GM21515 (cell line): ENCODE data around the gene DHRS7C.
"Not testable (repeated sequence)": the region's sequence is repeated elsewhere in the genome, so short reads cannot be mapped to it uniquely, and the experiment has no call there.

Experiments used
- ATAC-seq: cut with Tn5 transposase; IDR thresholded peaks from one replicate; pipeline ENCODE4 v1.9.1; 2021; ENCODE audit not compliant: unreplicated experiment

The DHRS7C gene

GRCh38 chr17:9810100-9810949 lies 18.9 kb upstream of the DHRS7C start:
- ATAC-seq: no peak

DNA sequence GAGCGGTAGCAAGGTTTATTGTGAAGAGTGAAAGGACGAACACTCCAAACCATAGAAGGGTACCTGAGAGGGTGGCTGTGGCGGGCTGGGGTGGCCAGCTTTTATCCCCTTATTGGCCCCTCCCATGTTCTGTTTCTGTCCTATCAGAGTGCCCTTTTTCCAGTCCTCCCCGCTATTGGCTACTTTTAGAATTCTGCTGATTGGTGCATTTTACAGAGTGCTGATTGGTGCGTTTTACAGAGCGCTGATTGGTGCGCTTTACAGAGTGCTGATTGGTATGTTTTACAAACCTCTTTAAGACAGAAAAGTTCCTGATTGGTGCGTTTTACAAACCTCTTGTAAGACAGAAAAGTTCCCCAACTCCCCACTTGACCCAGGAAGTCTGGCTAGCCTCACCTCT lies 18.0 kb upstream of the DHRS7C start:
- ATAC-seq: no peak

- ATAC-seq: no peak
Observed at GRCh38 chr17:9806699-9807098, 15.3 kb upstream of the DHRS7C start.

DNA sequence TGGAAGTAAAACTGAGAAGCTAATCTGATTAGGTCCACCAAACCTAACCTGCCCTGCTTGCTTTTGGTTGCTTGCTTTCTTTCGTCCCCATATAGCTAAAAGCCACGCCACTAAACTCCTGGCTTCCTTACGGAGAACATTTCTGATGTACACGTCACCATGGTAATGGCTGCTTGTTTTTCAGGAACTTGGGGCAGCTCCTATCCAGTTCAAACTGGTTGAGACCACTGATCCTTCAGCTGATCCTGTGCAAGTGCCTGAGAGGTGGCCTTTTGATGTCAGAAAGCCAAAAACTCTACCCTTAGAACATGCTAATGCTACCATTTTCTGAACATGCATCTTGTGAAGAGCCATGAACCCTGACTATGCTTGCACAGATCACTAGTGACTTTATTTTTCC lies 14.4 kb upstream of the DHRS7C start:
- no peak for ATAC-seq

- no peak for ATAC-seq
Observed at GRCh38 chr17:9802697-9803096, 11.3 kb upstream of the DHRS7C start.

- ATAC-seq: no peak
Observed at GRCh38 chr17:9802294-9802693, 10.9 kb upstream of the DHRS7C start.

DNA sequence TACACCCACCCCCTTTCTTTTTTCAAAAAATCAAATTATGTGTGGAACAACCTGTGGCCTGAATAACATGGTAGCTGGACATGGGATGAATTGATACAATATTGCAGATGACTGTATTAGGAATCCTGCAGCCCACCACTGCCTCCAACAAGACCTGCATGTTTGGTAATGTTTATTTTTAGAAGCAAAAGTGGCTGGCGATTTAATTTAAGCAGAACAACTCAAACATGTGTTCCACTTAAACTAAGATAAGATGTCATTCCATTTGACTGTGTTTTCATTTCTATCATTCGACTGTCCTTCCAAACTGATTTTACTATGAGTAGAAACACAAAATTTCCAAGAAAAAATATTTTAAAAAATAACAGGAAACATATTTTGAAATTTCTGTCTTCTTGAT lies 10.1 kb upstream of the DHRS7C start:
- ATAC-seq: no peak

DNA sequence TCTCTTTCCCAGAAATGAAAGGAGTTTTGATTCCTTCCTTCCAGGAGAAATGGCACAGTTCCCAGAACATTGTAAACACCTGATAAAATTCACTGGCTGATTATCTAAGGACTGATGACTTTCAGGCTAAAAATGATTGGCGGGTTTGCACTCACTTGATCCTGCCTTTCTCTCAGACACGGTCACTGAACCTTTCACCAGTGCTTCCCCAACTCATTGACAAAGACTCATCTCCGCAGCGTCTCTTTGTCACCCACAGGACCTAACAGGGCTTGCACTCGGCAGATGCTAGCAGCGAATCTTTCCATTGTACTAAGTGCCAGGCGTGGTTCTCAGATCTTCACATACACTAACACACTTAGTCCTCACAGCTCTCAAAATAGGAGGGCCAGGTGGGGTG lies 7.3 kb upstream of the DHRS7C start:
- no peak for ATAC-seq

DNA sequence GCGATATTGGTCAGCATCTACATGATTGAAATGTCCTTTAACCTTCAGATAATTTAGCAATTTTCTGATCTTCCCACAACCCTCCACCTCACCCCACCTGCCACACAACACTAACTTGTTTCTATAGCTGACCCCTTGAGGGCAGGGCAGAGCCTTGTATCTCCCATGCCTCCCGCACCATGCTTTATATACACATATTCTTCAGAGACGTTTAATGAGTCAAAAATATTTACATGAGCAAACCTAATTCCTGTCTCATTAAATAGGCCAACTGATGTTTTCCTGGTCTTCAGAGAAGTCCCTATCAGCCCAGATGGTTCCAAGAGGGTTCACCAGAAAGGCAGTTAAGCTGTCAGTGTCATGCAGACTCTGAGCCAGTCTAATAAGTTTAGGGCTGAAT lies 6.6 kb upstream of the DHRS7C start:
- ATAC-seq: no peak

- ATAC-seq: no peak
Observed at GRCh38 chr17:9792181-9792840, 919 bp upstream of the DHRS7C start.

DNA sequence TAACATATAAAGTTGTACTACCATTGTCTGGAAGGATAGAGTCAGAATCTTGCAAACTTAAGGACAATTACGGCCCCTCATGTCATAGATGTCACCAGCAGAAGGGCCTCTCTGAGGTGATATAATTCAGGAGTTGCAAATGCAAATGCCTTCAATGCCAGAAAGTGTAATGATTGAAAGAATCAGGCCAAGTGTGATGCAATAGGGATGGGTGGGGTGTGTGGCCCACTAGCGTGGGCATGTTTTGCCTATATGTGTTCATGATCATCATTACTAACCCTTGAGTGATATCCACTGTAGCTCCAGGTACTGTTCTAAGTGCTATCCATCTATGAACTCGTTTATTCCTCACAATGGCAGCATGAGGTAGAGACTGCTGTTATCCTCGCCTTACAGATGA lies 1.1 kb downstream of the DHRS7C start:
- no peak for ATAC-seq

- no peak for ATAC-seq
Observed at GRCh38 chr17:9788601-9789000, 2.8 kb downstream of the DHRS7C start.

DNA sequence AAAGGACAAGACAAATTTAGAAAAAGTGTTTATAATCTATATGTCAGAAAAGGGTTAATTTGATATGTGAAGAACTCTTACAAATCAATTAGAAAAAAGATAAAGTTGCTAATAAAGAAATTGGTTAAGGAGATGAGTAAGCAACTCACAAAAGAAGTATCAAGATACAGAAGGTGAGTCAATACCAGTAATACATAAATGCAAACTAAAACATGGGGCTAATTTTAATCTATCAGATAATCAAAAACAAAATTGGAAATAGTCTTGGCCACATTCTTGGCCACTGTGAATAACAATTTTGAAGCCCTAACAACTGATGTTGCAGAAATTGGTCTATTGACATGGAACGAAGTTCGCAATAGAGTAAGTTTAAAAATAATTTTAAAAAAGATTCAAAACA lies 6.8 kb downstream of the DHRS7C start:
- no peak for ATAC-seq

GRCh38 chr17:9783465-9783864 lies 7.9 kb downstream of the DHRS7C start:
- not testable (repeated sequence) for ATAC-seq

DNA sequence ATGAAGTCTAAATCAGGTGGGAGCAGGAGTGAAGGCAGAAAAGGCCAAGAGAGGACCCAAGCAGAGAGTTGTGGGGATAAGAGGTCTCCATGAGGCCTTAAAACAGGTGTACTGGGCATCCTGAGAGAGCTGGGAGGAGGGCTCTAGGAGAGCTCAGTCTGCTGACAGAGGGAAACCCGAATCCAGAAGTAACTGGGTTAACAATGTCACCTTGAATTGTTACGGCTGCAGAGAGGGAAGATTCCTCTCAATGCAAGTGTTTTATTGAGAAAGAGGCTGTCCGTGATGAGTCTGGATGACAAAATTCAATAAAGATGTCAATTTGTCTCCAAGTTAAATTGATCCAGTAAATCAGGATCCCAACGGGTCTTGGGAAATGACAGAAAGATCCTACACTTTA lies 8.3 kb downstream of the DHRS7C start:
- no peak for ATAC-seq

- no peak for ATAC-seq
Observed at GRCh38 chr17:9780552-9780951, 10.8 kb downstream of the DHRS7C start.

DNA sequence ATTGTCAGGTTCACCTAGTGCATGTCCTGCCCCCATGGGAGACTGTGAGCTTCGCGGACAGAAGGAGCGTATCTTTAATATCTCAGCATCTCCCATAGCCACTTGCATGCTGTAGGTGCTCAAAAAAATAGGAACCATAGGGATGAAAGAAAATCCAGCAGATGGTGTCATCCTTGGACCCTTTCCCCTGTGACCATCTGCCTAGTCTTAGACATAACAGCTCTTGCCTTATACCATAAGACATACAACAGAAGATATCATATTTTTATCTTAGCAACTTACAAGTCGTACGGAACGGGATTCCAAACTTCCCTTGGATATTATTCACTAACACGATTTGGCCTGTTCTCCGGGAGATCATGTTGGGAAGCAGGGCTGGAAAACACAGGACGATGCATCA lies 14.5 kb downstream of the DHRS7C start:
- ATAC-seq: no peak

- no peak for ATAC-seq
Observed at GRCh38 chr17:9772658-9773057, 18.7 kb downstream of the DHRS7C start.

DNA sequence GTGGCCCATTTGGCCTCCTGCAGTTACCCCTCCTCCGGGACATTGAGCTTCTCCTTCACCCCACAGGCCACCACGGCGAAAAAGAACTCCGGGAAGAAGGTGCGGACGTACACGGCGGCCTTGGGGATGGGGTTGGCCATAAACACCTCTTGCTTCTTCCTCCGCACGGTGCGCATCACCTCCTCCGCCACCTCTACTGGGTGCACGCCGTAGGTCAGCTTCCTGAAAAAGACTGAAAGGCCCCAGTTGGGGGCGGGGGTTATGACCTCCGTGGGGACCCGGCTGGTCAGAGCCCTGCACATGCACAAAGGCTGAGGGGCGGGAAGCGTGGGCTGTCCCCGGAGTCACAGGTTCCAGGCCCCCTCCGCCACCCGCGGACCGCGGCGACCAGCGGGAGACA lies 19.9 kb downstream of the DHRS7C start:
- ATAC-seq: no peak

DNA sequence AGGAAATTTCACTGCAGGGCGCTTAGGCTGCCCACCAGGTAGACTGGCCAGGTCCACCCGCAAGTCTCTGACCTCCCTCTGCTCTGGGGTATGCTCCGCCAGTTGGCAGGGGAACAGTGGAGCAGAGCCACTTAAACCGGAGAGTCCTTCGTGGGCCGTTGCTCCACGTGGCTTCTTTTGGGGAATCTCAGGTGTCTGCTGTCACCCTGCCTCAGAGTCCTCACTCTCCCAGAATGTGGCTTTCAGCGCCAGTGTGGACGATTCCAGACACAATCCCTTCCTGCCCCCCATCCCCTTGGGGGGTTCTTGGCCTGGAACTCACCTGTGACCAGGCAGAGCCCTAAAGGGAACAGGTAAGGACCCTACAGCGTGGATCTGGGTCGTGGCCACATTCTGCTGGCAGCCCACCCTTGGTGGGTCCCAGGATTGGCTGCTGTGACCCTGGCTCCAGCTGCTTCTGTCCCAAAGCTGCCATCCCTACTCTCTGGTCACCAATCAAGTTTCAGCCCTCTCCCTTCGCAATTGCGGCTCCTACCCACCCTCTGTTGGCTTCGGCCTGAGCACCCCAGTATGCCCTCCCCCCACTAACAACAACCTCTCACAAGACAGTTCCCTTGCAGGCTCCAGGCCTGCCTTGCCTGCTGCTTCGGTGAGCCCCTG lies 22.2 kb downstream of the DHRS7C start:
- ATAC-seq: no peak

DNA sequence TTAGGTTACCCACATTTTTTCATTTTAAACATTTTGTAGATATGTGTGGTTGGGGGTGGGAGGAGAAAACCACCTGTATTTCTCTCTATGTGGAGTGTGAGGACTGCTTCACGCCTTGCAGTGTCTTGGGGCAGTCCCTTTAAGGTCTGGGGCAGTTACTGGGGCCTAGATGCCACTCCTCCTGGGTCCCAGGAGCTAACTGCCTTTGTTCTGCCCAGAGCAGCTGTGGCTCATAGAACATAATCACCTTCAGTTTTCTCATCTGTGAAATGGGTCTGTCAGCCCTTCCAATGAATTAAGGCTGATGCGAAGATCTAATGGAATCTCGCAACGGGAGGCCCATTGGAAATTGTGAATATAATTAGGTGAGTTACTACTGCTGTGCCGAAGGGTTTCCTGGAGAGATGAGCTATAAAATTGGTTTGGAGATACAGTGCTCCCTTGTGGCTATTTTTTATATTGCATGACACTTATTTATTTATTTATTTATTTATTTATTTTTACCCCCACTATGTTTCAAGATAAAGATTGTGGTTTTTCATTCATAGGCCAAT lies 22.9 kb downstream of the DHRS7C start:
- no peak for ATAC-seq
